GM19455 (cell line): ENCODE data around the gene ITGA11.

ENCODE experiments used
- ATAC-seq: cut with Tn5 transposase; IDR thresholded peaks from one replicate; pipeline ENCODE4 v1.9.1; 2021; ENCODE audit not compliant: unreplicated experiment

Gene ITGA11

GRCh38 chr15:68314563-68314962, 117.4 kb downstream of the ITGA11 start:
- no peak for ATAC-seq

GRCh38 chr15:68313501-68314410, 118.2 kb downstream of the ITGA11 start:
- ATAC-seq = no peak

- no peak for ATAC-seq
Observed at GRCh38 chr15:68312701-68313204, 119.2 kb downstream of the ITGA11 start.

GRCh38 chr15:68311859-68312557, 120.0 kb downstream of the ITGA11 start:
- ATAC-seq = no peak

GRCh38 chr15:68311464-68311835, 120.5 kb downstream of the ITGA11 start:
- ATAC-seq = no peak

GRCh38 chr15:68310804-68311463, 121.0 kb downstream of the ITGA11 start:
- ATAC-seq = no peak

GRCh38 chr15:68310178-68310803, 121.7 kb downstream of the ITGA11 start:
- no peak for ATAC-seq

GRCh38 chr15:68309024-68309423, 122.9 kb downstream of the ITGA11 start:
- ATAC-seq = no peak

- ATAC-seq = no peak
Observed at GRCh38 chr15:68307131-68307928, 124.6 kb downstream of the ITGA11 start.

GRCh38 chr15:68305420-68305871, 126.5 kb downstream of the ITGA11 start:
- no peak for ATAC-seq

- ATAC-seq = no peak
Observed at GRCh38 chr15:68304589-68305337, 127.2 kb downstream of the ITGA11 start.

- no peak for ATAC-seq
Observed at GRCh38 chr15:68303560-68304436, 128.2 kb downstream of the ITGA11 start.

GRCh38 chr15:68303134-68303533, 128.8 kb downstream of the ITGA11 start:
- ATAC-seq = no peak

GRCh38 chr15:68302729-68303128, 129.2 kb downstream of the ITGA11 start:
- ATAC-seq = no peak

- no peak for ATAC-seq
Observed at GRCh38 chr15:68301301-68301700, 130.7 kb downstream of the ITGA11 start.

- ATAC-seq = no peak
Observed at GRCh38 chr15:68300115-68300940, 131.6 kb downstream of the ITGA11 start.

- ATAC-seq = peak; percentile 12
Observed at GRCh38 chr15:68299436-68299835, 132.5 kb downstream of the ITGA11 start.
